HCT116 (cell line): Measurements from ENCODE around the gene EPHA3. TPM values are rescaled to one million over a fixed set of nuclear protein-coding genes. Genes with fewer than 3 reads are reported as not detected.

ENCODE experiments used
- ATAC-seq: fragments of 200-7000 bp; cut with Tn5 transposase; 2 replicates; pipeline ENCODE4 v1.9.1; 2020; ENCODE audit warnings: mild to moderate bottlenecking, moderate library complexity
- BruUV-seq: library from RNA; stranded (reverse); fragments of 400-500 nt; replicated peaks from 2 replicates; lab custom pipeline; 2021; lab: Mats Ljungman, UMichigan
- CTCF ChIA-PET: fragments of 300-600 bp; sonication (Branson Sonifier 250); formaldehyde crosslinking; loops from one replicate; lab custom pipeline; 2021; ENCODE audit warnings: antibody characterized with exemption; lab: Charles Lee
- POLR2A ChIA-PET: fragments of 300-600, 350-600 bp; sonication (Branson Sonifier 250); formaldehyde crosslinking; loops from one replicate; lab custom pipeline; 2021; ENCODE audit warnings: antibody characterized with exemption; lab: Charles Lee
- RAD21 ChIA-PET, 2 experiments: fragments of 300-600 bp; sonication (Branson Sonifier 250); formaldehyde crosslinking; loops; one replicate each; lab custom pipeline; 2023; ENCODE audit warnings: low total read pairs in 2 of 2; ENCODE audit not compliant: uncharacterized antibody in 2 of 2, unreplicated experiment in 2 of 2, low non-redundant PET in 1 of 2; lab: Charles Lee
- DNase-seq: peaks from one replicate; pipeline ENCODE4 v3.0.0-alpha.2; 2010; ENCODE audit warnings: low read depth, low spot score
- H2AFZ ChIP-seq: fragments of 200-600 bp; shearing (Covaris generic), sonication (generic); 2 replicates; pipeline ENCODE4 v1.6.1; 2017; ENCODE audit warnings: low read depth, mixed run types, mixed read lengths, antibody characterized with exemption, low read length; ENCODE audit not compliant: poor library complexity, severe bottlenecking
- H3K27ac ChIP-seq: 2 replicates; pipeline ENCODE4 v1.5.1; 2012; ENCODE audit warnings: low read depth, low read length
- H3K27me3 ChIP-seq: fragments of 200-600 bp; sonication (generic); 2 replicates; pipeline ENCODE4 v1.6.1; 2016; ENCODE audit warnings: mixed run types, low read length, mixed read lengths; ENCODE audit not compliant: insufficient read depth
- H3K36me3 ChIP-seq, 2 experiments: fragments of 200-500 bp in 1 of 2; fragments of 200-600 bp in 1 of 2; sonication (Bioruptor generic) in 1 of 2; sonication (generic) in 1 of 2; 2 replicates each; pipeline versions ENCODE4 v1.5.1 to v1.6.1; 2014 to 2016; ENCODE audit warnings: low read length in 2 of 2, inconsistent platforms in 1 of 2, mixed read lengths in 1 of 2, mixed run types in 1 of 2; ENCODE audit not compliant: insufficient read depth in 2 of 2, control insufficient read depth in 1 of 2
- H3K4me1 ChIP-seq, 2 experiments: fragments of 200-600 bp in 1 of 2; sonication (generic) in 1 of 2; 2 replicates each; pipeline versions ENCODE4 v1.5.1 to v1.6.1; 2012 to 2017; ENCODE audit warnings: low read length in 2 of 2, inconsistent platforms in 1 of 2, mild to moderate bottlenecking in 1 of 2, mixed read lengths in 1 of 2, mixed run types in 1 of 2, moderate library complexity in 1 of 2; ENCODE audit not compliant: insufficient read depth in 2 of 2, control insufficient read depth in 1 of 2
- H3K4me2 ChIP-seq: fragments of 200-600 bp; sonication (generic); 2 replicates; pipeline ENCODE4 v1.6.1; 2017; ENCODE audit warnings: mixed run types, low read length, mixed read lengths
- H3K4me3 ChIP-seq, 2 experiments: fragments of 200-600 bp in 1 of 2; sonication (generic) in 1 of 2; replicated peaks in 1 of 2; 2 replicates each; pipeline ENCODE4 v1.5.1; 2011 to 2016; ENCODE audit warnings: low read length in 2 of 2, control low read depth in 1 of 2, low read depth in 1 of 2, mild to moderate bottlenecking in 1 of 2, mixed read lengths in 1 of 2, mixed run types in 1 of 2
- H3K79me2 ChIP-seq: fragments of 200-600 bp; sonication (generic); 2 replicates; pipeline ENCODE4 v1.6.1; 2017; ENCODE audit warnings: mild to moderate bottlenecking, mixed run types, low read length, moderate library complexity, mixed read lengths; ENCODE audit not compliant: insufficient read depth
- H3K9ac ChIP-seq: fragments of 200-600 bp; sonication (generic); 2 replicates; pipeline ENCODE4 v1.6.1; 2016; ENCODE audit warnings: low read length, mixed read lengths
- H3K9me2 ChIP-seq: fragments of 200-600 bp; sonication (generic), shearing (Covaris generic); 2 replicates; pipeline ENCODE4 v1.6.1; 2017; ENCODE audit warnings: mixed run types, mild to moderate bottlenecking, moderate library complexity; ENCODE audit not compliant: insufficient read depth
- H3K9me3 ChIP-seq, 2 experiments: fragments of 200-500 bp in 1 of 2; fragments of 200-600 bp in 1 of 2; sonication (Bioruptor generic) in 1 of 2; sonication (generic) in 1 of 2; 2 replicates each; pipeline ENCODE4 v1.6.1; 2014 to 2017; ENCODE audit warnings: low read length in 2 of 2, mixed read lengths in 2 of 2, inconsistent platforms in 1 of 2, low read depth in 1 of 2, mild to moderate bottlenecking in 1 of 2, mixed run types in 1 of 2, moderate library complexity in 1 of 2; ENCODE audit not compliant: control insufficient read depth in 1 of 2, insufficient read depth in 1 of 2
- H4K20me1 ChIP-seq: fragments of 200-600 bp; sonication (generic), shearing (Covaris generic); 2 replicates; pipeline ENCODE4 v1.6.1; 2017; ENCODE audit warnings: mixed run types, mild to moderate bottlenecking, moderate library complexity; ENCODE audit not compliant: insufficient read depth
- CEBPB ChIP-seq: IDR thresholded peaks from 2 replicates; pipeline ENCODE4 v1.6.1; 2012; ENCODE audit warnings: low read depth
- CTCF ChIP-seq, 3 experiments: fragments of 200-600 bp in 1 of 3; sonication (generic) in 1 of 3; IDR thresholded peaks in 2 of 3; conservative IDR thresholded peaks in 1 of 3; 2 replicates each; pipeline ENCODE4 v1.5.1; 2012 to 2017; ENCODE audit warnings: low read depth in 2 of 3, low read length in 2 of 3, antibody characterized with exemption in 1 of 3, borderline replicate concordance in 1 of 3, control low read depth in 1 of 3, mild to moderate bottlenecking in 1 of 3, mixed read lengths in 1 of 3, mixed run types in 1 of 3, moderate library complexity in 1 of 3; ENCODE audit not compliant: insufficient read depth in 1 of 3
- MAX ChIP-seq: IDR thresholded peaks from 2 replicates; pipeline ENCODE4 v1.6.1; 2012
- POLR2A ChIP-seq: IDR thresholded peaks from 2 replicates; pipeline ENCODE4 v1.7.0; 2011; ENCODE audit warnings: borderline replicate concordance; ENCODE audit not compliant: insufficient read depth, insufficient read length; ENCODE audit errors: extremely low read depth
- SP1 ChIP-seq: IDR thresholded peaks from 2 replicates; pipeline ENCODE4 v1.6.1; 2012; ENCODE audit warnings: low read depth
- TCF7L2 ChIP-seq: IDR thresholded peaks from 2 replicates; pipeline ENCODE4 v1.7.0; 2011; ENCODE audit warnings: borderline replicate concordance, inconsistent platforms; ENCODE audit not compliant: insufficient read depth, insufficient read length; ENCODE audit errors: extremely low read depth
- YY1 ChIP-seq: IDR thresholded peaks from 2 replicates; pipeline ENCODE4 v1.6.1; 2011; ENCODE audit warnings: low read length, low read depth, moderate library complexity, mild to moderate bottlenecking; ENCODE audit not compliant: insufficient replicate concordance; ENCODE audit errors: extremely low read depth
- intact Hi-C: fragments of 100-400 bp; cut with micrococcal nuclease; formaldehyde crosslinking; loops from 2 replicates; pipeline ENCODE4 v1.10.0; 2022
- total RNA-seq: library from RNA; stranded (reverse); gene quantifications from one replicate; pipeline ENCODE4 v1.2.1, GENCODE V29; 2021; ENCODE audit not compliant: unreplicated experiment

The EPHA3 gene
- total RNA-seq, 1 experiment from 2014 or later: not detected

GRCh38 chr3:89184151-89184995 lies 77.0 kb downstream of the EPHA3 start:
- RAD21 ChIA-PET: no interaction called here
- no peaks in the 10 kb centered on the region for H3K9me2 ChIP-seq
- H2AFZ ChIP-seq: no peak overlapping the region
- peaks cover 11 to 16% of the 10 kb centered on the region in 2 experiments; a peak in 2 of 4 replicates for H3K9me3 ChIP-seq
- intact Hi-C loops: no loop called here
- DNase-seq: no peak
- POLR2A ChIA-PET: no interaction called here
- no peak overlapping the region for H3K4me2 ChIP-seq
- H4K20me1 ChIP-seq: no peaks in the 10 kb centered on the region
- no peaks in the 10 kb centered on the region for H3K36me3 ChIP-seq
- H3K4me3 ChIP-seq: no peak overlapping the region
- TF ChIP-seq MAX: no peak
- no peak for TF ChIP-seq YY1
- TF ChIP-seq CTCF (IDR thresholded peaks at IDR 0.05 in 2 of 3, conservative IDR thresholded peaks at IDR 0.05 in 1 of 3; ENCODE audit: borderline replicate concordance in 1 of 3, insufficient read depth in 1 of 3, low read depth in 2 of 3, low read length in 2 of 3): no peak
- TF ChIP-seq CEBPB: no peak
- TF ChIP-seq POLR2A: no peak
- no peak for TF ChIP-seq SP1
- TF ChIP-seq, all 23 proteins: peak for 0
- Histone ChIP-seq H3K79me2 (no peaks in the 10 kb centered on the region), H3K27ac (no peak overlapping the region), H3K4me1 (no peaks in the 10 kb centered on the region), H3K9ac (no peak overlapping the region), H3K27me3 (no peaks in the 10 kb centered on the region)
- CTCF ChIA-PET: no interaction called here
- ATAC-seq: no peak
- no TSS peak for BruUV-seq

GRCh38 chr3:89186456-89186855 lies 79.0 kb downstream of the EPHA3 start:
- Histone ChIP-seq H3K9me2 (no peaks in the 10 kb centered on the region), H3K79me2 (no peaks in the 10 kb centered on the region), H4K20me1 (no peaks in the 10 kb centered on the region), H3K27me3 (no peaks in the 10 kb centered on the region), H3K4me1 (no peaks in the 10 kb centered on the region), H2AFZ (no peak overlapping the region), H3K36me3 (no peaks in the 10 kb centered on the region), H3K9me3 (peaks cover 11 to 16% of the 10 kb centered on the region in 2 experiments; a peak in 2 of 4 replicates), H3K9ac (no peak overlapping the region), H3K4me3 (no peak overlapping the region), H3K4me2 (no peak overlapping the region), H3K27ac (no peak overlapping the region)
- ChIA-PET CTCF (no interaction called here), POLR2A (no interaction called here), RAD21 (no interaction called here)
- no peak for DNase-seq
- ATAC-seq: no peak
- intact Hi-C loops: no loop called here
- BruUV-seq: no TSS peak
- TF ChIP-seq TCF7L2: no peak
